CD4-positive, alpha-beta T cell treated with Interleukin-4 for 1 hour (primary cell): ENCODE results near the gene AEN.
A peak's percentile ranks its signal among the peaks of the same experiment; 100 is the strongest.

Experiments
- DNase-seq, 2 donors: peaks; one replicate each; pipeline ENCODE4 v3.0.0-alpha.2; 2020 to 2022

AEN gene

GRCh38 chr15:88620995-88621772 lies at the start of gene AEN:
AEN (plus strand) TSS chr15:88621340; CDS start chr15:88626210, 4,870 bp downstream.
- peak; percentile 96 for DNase-seq

GRCh38 chr15:88571852-88572259 lies 49.3 kb upstream of the AEN start:
- DNase-seq, result no peak

GRCh38 chr15:88574077-88574476 lies 47.1 kb upstream of the AEN start:
- DNase-seq, result no peak

GRCh38 chr15:88574655-88575054 lies 46.5 kb upstream of the AEN start:
- DNase-seq, result no peak

GRCh38 chr15:88579322-88579721 lies 41.8 kb upstream of the AEN start:
- DNase-seq, result no peak

- DNase-seq, result no peak
Observed at GRCh38 chr15:88580532-88580931, 40.6 kb upstream of the AEN start.

- DNase-seq, result no peak
Observed at GRCh38 chr15:88586401-88587162, 34.6 kb upstream of the AEN start.

- no peak for DNase-seq
Observed at GRCh38 chr15:88590759-88591158, 30.4 kb upstream of the AEN start.

- no peak for DNase-seq
Observed at GRCh38 chr15:88591384-88591783, 29.8 kb upstream of the AEN start.

GRCh38 chr15:88603885-88604284 lies 17.3 kb upstream of the AEN start:
- DNase-seq, result no peak

GRCh38 chr15:88604381-88605188 lies 16.6 kb upstream of the AEN start:
- DNase-seq, result no peak

- DNase-seq, result peak in 1 of 2 donors; percentile 39
Observed at GRCh38 chr15:88605189-88606069, 15.7 kb upstream of the AEN start.

GRCh38 chr15:88606070-88606794 lies 14.9 kb upstream of the AEN start:
- DNase-seq, result no peak

GRCh38 chr15:88607951-88608350 lies 13.2 kb upstream of the AEN start:
- no peak for DNase-seq

- DNase-seq, result no peak
Observed at GRCh38 chr15:88608607-88609181, 12.4 kb upstream of the AEN start.

GRCh38 chr15:88609344-88610090 lies 11.6 kb upstream of the AEN start:
- no peak for DNase-seq

GRCh38 chr15:88610701-88611231 lies 10.4 kb upstream of the AEN start:
- no peak for DNase-seq

GRCh38 chr15:88612186-88612796 lies 8.8 kb upstream of the AEN start:
- no peak for DNase-seq

- no peak for DNase-seq
Observed at GRCh38 chr15:88613074-88613944, 7.8 kb upstream of the AEN start.
